ENCODE measurements around the gene BCAS3. TPM values are rescaled to one million over a fixed set of nuclear protein-coding genes. Genes with fewer than 3 reads are reported as not detected.

BCAS3 gene
- total and polyA plus RNA-seq, 2 donors (not counting 1 experiment from before 2014, with no cell fraction given): 13.9 to 73.4 TPM

GRCh38 chr17:61371606-61372005 is 694.0 kb downstream of the BCAS3 start:
- ATAC-seq (ENCODE audit: low read depth) (no peak), DNase-seq (no peak)
- no peak overlapping the region for H3K4me2 ChIP-seq (replicated peaks; ENCODE audit: low read depth, low read length, poor library complexity, severe bottlenecking)
- H3K4me3 ChIP-seq (ENCODE audit: control extremely low read depth in 1 of 5, extremely low read depth in 1 of 5, insufficient read depth in 1 of 5, low read depth in 2 of 5, low read length in 4 of 5): no peak overlapping the region
- 94% methylated on average over 6 of the region's 8 CpGs for WGBS (ENCODE audit: insufficient coverage)
- Mint-ChIP-seq H3K27ac (no peak overlapping the region), H3K27me3 (no peaks in the 10 kb centered on the region), H3K9me3 (ENCODE audit: insufficient read depth) (no peaks in the 10 kb centered on the region), H3K4me1 (peaks cover 5% of the 10 kb centered on the region), H3K4me3 (no peak overlapping the region)
- ChIA-PET POLR2A (no interaction called here), CTCF (no interaction called here)
- TF ChIP-seq CTCF (IDR thresholded peaks at IDR 0.05) (no peak), EZH2 (IDR thresholded peaks at IDR 0.05; ENCODE audit: borderline replicate concordance, insufficient read depth, low read depth, low read length, poor library complexity, severe bottlenecking) (no peak)
- no peak overlapping the region for H3K9ac ChIP-seq (ENCODE audit: low read length)
- H3K4me1 ChIP-seq (ENCODE audit: control insufficient read depth in 2 of 2, insufficient read depth in 2 of 2, low read length in 2 of 2): peaks cover 0 to 3% of the 10 kb centered on the region in 2 donors
- H3K79me2 ChIP-seq (ENCODE audit: control insufficient read depth, insufficient read depth, low read length): no peaks in the 10 kb centered on the region
- H2AFZ ChIP-seq (ENCODE audit: insufficient read depth, low read depth, low read length, poor library complexity, severe bottlenecking): no peak overlapping the region
- no peaks in the 10 kb centered on the region for H3K36me3 ChIP-seq (replicated peaks in 1 of 2; ENCODE audit: control extremely low read depth in 1 of 2, control insufficient read depth in 1 of 2, extremely low read depth in 1 of 2, insufficient read depth in 2 of 2, low read length in 1 of 2)
- no peaks in the 10 kb centered on the region for H3K9me3 ChIP-seq (ENCODE audit: control extremely low read depth in 1 of 3, control insufficient read depth in 2 of 3, insufficient read depth in 1 of 3, low read length in 2 of 3)
- H4K20me1 ChIP-seq (ENCODE audit: control insufficient read depth, insufficient read depth, low read length, poor library complexity, severe bottlenecking): no peaks in the 10 kb centered on the region
- intact Hi-C loops (cut with micrococcal nuclease): no loop called here
- H3K27ac ChIP-seq (ENCODE audit: low read length in 2 of 2): no peak overlapping the region
- no peaks in the 10 kb centered on the region for H3K27me3 ChIP-seq (replicated peaks in 1 of 4; ENCODE audit: control extremely low read depth in 1 of 4, control insufficient read depth in 3 of 4, insufficient read depth in 4 of 4, low read length in 3 of 4)

GRCh38 chr17:61372436-61372835 is 694.8 kb downstream of the BCAS3 start:
- no peak for ATAC-seq (ENCODE audit: low read depth)
- no peak for DNase-seq
- Histone ChIP-seq H3K4me2 (replicated peaks; ENCODE audit: low read depth, low read length, poor library complexity, severe bottlenecking) (no peak overlapping the region), H3K4me3 (ENCODE audit: control extremely low read depth in 1 of 5, extremely low read depth in 1 of 5, insufficient read depth in 1 of 5, low read depth in 2 of 5, low read length in 4 of 5) (no peak overlapping the region), H3K27ac (ENCODE audit: low read length in 2 of 2) (no peak overlapping the region), H3K9ac (ENCODE audit: low read length) (no peak overlapping the region), H3K9me3 (ENCODE audit: control extremely low read depth in 1 of 3, control insufficient read depth in 2 of 3, insufficient read depth in 1 of 3, low read length in 2 of 3) (no peaks in the 10 kb centered on the region), H2AFZ (ENCODE audit: insufficient read depth, low read depth, low read length, poor library complexity, severe bottlenecking) (no peak overlapping the region), H3K4me1 (ENCODE audit: control insufficient read depth in 2 of 2, insufficient read depth in 2 of 2, low read length in 2 of 2) (peaks cover 0 to 3% of the 10 kb centered on the region in 2 donors), H4K20me1 (ENCODE audit: control insufficient read depth, insufficient read depth, low read length, poor library complexity, severe bottlenecking) (no peaks in the 10 kb centered on the region), H3K27me3 (replicated peaks in 1 of 4; ENCODE audit: control extremely low read depth in 1 of 4, control insufficient read depth in 3 of 4, insufficient read depth in 4 of 4, low read length in 3 of 4) (no peaks in the 10 kb centered on the region), H3K36me3 (replicated peaks in 1 of 2; ENCODE audit: control extremely low read depth in 1 of 2, control insufficient read depth in 1 of 2, extremely low read depth in 1 of 2, insufficient read depth in 2 of 2, low read length in 1 of 2) (no peaks in the 10 kb centered on the region), H3K79me2 (ENCODE audit: control insufficient read depth, insufficient read depth, low read length) (no peaks in the 10 kb centered on the region)
- intact Hi-C loops (cut with micrococcal nuclease): no loop called here
- Mint-ChIP-seq H3K27me3 (no peaks in the 10 kb centered on the region), H3K9me3 (ENCODE audit: insufficient read depth) (no peaks in the 10 kb centered on the region), H3K27ac (no peak overlapping the region), H3K4me3 (no peak overlapping the region), H3K4me1 (peaks cover 5% of the 10 kb centered on the region)
- WGBS (ENCODE audit: insufficient coverage): 98% methylated on average over 9 of the region's 9 CpGs
- ChIA-PET POLR2A (no interaction called here), CTCF (no interaction called here)
- no peak for TF ChIP-seq EZH2 (IDR thresholded peaks at IDR 0.05; ENCODE audit: borderline replicate concordance, insufficient read depth, low read depth, low read length, poor library complexity, severe bottlenecking)
- TF ChIP-seq CTCF (IDR thresholded peaks at IDR 0.05): no peak
